GDM1 (cell line): ENCODE data around the gene SLC25A20.

Experiments
- DNase-seq: peaks from one replicate; lab custom pipeline; 2025; lab: John Stamatoyannopoulos, UW

The SLC25A20 gene

GRCh38 chr3:48897460-48898376 is 964 bp downstream of the SLC25A20 start:
- DNase-seq, result no peak

- peak; percentile 33 for DNase-seq
Measured at GRCh38 chr3:48896936-48897335, 1.7 kb downstream of the SLC25A20 start.

GRCh38 chr3:48894516-48894915 is 4.2 kb downstream of the SLC25A20 start:
- no peak for DNase-seq

GRCh38 chr3:48891606-48892005 is 7.1 kb downstream of the SLC25A20 start:
- no peak for DNase-seq

GRCh38 chr3:48885753-48886152 is 12.9 kb downstream of the SLC25A20 start:
- no peak for DNase-seq

GRCh38 chr3:48881652-48882114 is 17.0 kb downstream of the SLC25A20 start:
- no peak for DNase-seq

GRCh38 chr3:48881006-48881405 is 17.7 kb downstream of the SLC25A20 start:
- no peak for DNase-seq

- no peak for DNase-seq
Measured at GRCh38 chr3:48879994-48880377, 18.7 kb downstream of the SLC25A20 start.

GRCh38 chr3:48879307-48879993 is 19.2 kb downstream of the SLC25A20 start:
- DNase-seq, result no peak

GRCh38 chr3:48877671-48878070 is 21.0 kb downstream of the SLC25A20 start:
- DNase-seq, result no peak

- DNase-seq, result no peak
Measured at GRCh38 chr3:48863122-48863521, 35.6 kb downstream of the SLC25A20 start.

GRCh38 chr3:48859206-48859605 is 39.5 kb downstream of the SLC25A20 start:
- no peak for DNase-seq

GRCh38 chr3:48858709-48859108 is 40.0 kb downstream of the SLC25A20 start:
- no peak for DNase-seq

- DNase-seq, result no peak
Measured at GRCh38 chr3:48857641-48858040, 41.0 kb downstream of the SLC25A20 start.

- DNase-seq, result no peak
Measured at GRCh38 chr3:48856469-48856868, 42.2 kb downstream of the SLC25A20 start.

- DNase-seq, result no peak
Measured at GRCh38 chr3:48855681-48856447, 42.8 kb downstream of the SLC25A20 start.

GRCh38 chr3:48852151-48852550 is 46.5 kb downstream of the SLC25A20 start:
- DNase-seq, result no peak

- no peak for DNase-seq
Measured at GRCh38 chr3:48851407-48851806, 47.3 kb downstream of the SLC25A20 start.

GRCh38 chr3:48848816-48849515 is 49.7 kb downstream of the SLC25A20 start:
- DNase-seq, result no peak

GRCh38 chr3:48847504-48848423 is 50.9 kb downstream of the SLC25A20 start, which contains the start of gene PRKAR2A:
TSS of gene PRKAR2A (minus strand) at chr3:48847874. CDS start at chr3:48847596, 278 bp downstream.
- peak; percentile 74 for DNase-seq
